Stimulated activated naive CD8-positive, alpha-beta T cell treated with anti-CD3 and anti-CD28 coated beads, Interleukin-15, Interleukin-2, amounts not matched to agents 100 U/mL and 50 U/mL, for 24 hours (primary cell): ENCODE results near the gene GIGYF2.
"Not testable (repeated sequence)": the region's sequence is repeated elsewhere in the genome, so short reads cannot be mapped to it uniquely, and the experiment has no call there.

ENCODE experiments used
- ATAC-seq: fragments of 150-1000 bp; cut with Tn5 transposase; one replicate; pipeline ENCODE4 v1.10.0; 2021
- DNase-seq: peaks from one replicate; pipeline ENCODE4 v3.0.0; 2021

Gene GIGYF2

DNA sequence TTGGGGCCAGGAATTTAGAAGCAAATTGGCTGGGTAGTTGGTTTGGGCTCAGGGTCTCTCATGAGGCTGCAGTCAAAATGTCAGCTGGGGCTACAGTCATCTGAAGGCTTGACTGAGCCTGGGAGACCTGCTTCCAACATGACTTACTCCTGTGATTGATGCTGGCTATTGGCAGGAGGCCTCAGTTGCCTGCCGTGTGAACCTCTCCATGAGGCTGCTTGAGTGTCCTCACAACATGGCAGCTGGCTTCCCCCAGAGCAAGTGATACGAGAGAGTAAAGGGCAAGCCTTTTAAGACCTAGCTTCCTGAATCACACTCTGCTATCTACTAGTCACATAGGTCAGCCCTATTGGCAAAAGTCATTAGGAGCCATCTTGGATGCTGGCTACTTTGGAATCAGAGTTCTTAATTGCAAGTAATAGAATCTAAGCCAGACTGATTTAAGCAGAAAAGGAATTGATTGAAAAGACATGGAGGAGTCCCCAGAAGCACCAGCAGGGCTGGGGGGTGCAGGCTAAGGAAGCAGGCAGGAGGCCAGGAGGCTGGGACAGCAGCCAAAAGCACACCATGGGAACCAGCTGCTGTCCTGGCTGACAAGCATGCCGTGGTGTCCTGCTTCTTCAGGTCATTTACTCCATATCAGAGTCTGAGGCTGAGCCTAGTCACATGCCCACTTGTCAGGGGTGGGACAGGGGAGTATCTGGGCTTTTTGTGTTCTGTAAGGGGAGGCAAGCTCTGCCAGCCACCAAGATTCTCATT is 7.8 kb upstream of the GIGYF2 start:
- DNase-seq, result no peak
- no peak for ATAC-seq

DNA sequence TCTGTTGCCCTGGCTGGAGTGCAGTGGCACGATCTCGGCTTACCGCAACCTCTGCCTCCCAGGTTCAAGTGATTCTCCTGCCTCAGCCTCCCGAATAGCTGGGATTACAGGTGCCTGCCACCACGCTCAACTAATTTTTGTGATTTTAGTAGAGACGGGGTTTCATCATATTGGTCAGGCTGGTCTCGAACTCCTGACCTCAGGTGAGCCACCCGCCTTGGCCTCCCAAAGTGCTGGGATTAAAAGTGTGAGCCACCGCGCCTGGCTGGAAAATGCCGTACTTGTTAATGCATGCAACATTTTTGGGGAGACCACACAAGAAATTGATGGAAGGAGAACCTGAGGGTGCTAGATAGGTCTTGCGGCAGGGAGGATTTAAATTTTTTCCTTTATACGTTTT is 6.0 kb upstream of the GIGYF2 start:
- ATAC-seq, result not testable (repeated sequence)

DNA sequence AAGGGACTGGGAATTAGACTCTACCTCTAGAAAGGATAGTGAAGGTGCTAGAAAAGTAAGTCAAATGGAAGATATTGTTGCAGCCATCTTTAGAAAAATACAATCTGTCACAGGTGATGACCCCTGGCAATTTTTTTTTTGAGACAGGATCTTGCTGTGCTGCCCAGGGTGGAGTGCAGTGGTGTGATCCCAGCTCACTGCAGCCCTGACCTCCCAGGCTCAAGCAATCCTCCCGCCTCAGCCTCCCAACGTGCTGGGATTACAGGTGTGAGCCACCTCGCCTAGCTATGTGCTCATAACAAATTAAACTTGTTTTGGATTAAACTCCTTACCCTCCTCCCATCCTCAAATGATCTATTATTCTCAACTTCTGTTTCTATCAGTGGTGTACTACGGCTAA is 3.8 kb upstream of the GIGYF2 start:
- no peak for DNase-seq

More for the DNA sequence above, 6.0 kb upstream of the GIGYF2 start:
- not testable (repeated sequence) for DNase-seq

DNA sequence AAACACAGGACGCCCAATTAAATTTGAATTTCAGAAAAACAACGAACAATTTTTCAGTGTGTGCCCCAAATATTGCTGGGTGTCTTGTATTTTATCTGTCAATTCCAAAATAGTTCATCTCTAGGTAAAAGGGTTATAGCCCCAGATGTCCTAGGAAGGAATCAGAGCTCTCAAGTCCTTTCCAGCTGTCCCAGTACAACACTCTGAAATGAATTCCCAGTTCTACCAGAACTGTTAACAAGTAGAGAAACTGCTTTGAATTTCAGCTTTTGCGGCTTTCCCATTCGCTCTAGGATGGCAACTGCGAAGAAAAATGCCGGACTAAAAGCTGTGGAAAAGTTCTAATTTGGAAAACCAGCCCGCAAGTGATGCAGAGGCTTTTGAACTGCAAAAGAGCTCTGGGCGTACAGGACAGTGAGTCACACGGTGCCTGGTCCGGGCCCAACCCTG is 497 bp upstream of the GIGYF2 start:
- ATAC-seq (no peak), DNase-seq (no peak)

More for the DNA sequence above, 3.8 kb upstream of the GIGYF2 start:
- ATAC-seq, result no peak

DNA sequence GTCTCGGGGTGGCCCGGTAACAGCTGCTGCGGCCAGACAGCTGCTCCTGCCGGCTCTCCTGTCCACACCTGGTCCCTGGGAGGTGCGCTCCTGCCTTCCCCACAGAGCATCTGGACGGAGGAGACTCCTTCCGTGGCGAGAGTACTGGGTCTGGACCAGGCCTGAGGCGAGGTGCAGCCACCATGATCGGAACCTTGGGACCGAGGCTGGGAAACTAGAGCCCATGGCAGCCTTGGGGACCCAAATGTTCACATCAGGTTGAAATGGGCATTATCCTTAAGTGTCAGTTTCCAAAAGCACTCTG is 628 bp downstream of the GIGYF2 start:
- DNase-seq (peak; percentile 34), ATAC-seq (no peak)

DNA sequence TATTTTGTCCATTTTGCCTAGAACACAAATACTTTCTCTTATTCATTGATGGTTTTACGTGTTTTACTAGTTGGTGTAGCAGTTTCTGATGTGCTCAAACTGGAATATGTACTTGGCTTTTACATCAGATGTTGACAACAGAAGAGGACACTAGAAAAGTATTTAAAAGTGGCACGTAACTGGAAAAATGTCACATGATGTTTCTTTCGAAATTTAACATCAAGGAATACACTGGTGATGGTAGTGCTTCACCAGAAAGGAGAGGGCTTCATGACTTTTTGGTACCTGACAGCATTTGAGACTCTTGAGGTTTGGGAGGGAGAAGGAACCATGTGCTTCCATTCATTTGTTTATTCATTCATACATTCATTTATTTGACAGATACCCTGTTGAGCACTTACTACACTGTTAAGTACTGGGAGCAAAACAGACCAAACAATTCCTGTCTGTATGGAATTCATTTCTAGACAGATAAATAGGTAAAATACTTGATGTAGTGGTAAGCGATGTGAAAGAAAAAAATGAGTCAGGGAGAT is 1.5 kb downstream of the GIGYF2 start:
- DNase-seq (no peak), ATAC-seq (no peak)

DNA sequence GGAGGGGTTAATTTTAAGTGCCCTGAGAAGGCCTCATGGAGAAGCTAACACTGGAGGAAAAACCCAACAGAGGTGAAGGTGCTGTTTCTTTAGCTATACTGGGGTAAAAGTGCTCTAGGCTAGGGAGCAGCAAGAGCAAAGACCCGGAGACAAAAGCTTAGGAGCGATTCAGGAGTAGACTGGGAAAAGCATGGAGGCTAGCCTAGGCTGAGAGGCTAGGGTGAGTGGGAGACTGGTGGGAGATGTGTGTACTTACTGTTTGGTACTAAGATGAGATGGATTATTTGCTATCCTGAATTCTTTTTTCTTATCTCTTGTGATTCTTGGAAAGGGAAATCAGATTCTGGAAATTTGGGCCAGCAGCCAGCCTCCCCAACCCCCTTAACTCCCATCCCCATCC is 2.0 kb downstream of the GIGYF2 start:
- ATAC-seq (no peak), DNase-seq (no peak)

DNA sequence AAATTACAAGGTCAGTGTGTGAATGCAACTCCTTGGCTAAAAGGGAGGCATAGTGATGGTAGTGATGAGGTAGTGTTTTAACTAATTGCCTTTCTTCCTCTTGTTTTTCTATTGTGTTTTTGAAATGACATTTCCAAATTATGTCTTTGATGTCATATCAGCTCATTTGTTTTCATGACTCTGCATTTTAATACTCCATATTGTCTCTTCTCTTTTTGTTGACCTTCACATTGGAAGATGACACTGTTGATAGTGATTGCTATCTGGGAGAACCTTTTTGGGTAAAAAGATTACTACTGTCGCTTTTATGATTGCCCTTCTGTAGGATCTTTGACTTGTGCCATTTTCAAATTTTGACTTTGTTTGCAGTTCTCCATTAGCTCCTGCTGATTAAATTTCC is 3.0 kb downstream of the GIGYF2 start:
- no peak for ATAC-seq
- DNase-seq, result no peak

DNA sequence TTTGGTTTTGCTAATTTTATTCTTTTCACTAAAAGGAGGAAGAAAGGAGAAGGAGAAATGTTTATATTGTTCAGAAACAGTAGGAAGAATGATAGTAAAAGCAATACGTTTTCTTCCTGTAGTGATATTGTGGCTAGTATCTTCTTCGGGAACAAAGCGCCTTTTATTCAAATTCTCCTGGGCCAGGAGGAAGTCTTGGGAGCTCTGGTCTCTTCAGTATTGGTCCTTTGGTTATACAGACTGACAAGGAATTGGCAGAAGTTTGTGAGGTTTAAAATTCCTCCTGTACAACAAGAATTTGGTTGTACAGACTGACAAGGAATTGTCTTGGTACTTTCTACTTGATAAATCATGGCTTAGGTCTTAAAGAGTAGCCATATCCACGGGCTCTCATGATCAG is 9.9 kb downstream of the GIGYF2 start:
- DNase-seq (no peak), ATAC-seq (no peak)

DNA sequence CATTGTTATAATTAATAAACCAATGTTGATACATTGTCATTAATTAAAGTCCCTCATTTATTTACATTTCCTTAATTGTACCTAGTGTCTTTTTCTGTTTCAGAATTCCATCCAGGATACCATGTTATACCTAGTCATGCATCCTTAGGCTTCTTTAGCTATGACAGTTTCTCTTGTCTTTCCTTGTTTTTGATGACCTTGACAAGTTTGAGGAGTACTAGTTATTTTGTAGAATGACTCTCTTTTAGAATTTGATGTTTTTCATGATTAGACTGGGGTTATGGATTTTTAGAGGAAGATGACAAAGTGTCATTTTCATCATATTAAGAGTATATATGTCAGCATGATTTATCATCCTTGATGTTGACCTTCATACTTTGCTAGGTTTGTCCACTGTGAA is 16.4 kb downstream of the GIGYF2 start:
- DNase-seq (no peak), ATAC-seq (no peak)

DNA sequence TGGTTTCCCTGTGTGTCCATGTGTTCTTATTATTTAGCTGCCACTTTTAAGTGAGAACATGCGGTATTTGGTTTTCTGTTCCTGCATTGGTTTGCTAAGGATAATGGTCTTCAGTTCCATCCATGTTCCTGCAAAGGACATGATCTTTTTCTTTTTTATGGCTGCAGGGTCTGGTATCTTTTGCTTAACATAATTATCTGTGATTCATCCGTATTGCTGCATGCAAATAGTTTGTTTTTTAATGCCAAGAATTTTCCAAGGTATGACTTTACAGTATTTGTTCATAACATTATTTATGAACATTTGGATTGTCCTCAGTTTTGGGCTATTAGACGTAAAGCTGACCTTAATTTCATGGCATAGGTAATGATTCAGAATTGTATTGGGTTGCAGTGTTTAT is 17.8 kb downstream of the GIGYF2 start:
- no peak for ATAC-seq
- DNase-seq, result no peak

DNA sequence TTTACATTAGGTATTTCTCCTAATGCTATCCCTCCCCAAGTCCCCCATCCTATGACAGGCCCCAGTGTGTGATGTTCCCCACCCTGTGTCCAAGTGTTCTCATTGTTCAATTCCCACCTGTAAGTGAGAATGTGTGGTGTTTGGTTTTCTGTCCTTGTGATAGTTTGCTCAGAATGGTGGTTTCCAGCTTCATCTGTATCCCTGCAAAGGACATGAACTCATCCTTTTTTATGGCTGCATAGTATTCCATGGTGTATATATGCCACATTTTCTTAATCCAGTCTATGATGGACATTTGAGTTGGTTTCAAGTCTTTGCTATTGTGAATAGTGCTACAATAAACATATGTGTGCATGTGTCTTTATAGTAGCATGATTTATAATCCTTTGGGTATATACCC is 22.9 kb downstream of the GIGYF2 start:
- DNase-seq, ATAC-seq: not testable (repeated sequence)

DNA sequence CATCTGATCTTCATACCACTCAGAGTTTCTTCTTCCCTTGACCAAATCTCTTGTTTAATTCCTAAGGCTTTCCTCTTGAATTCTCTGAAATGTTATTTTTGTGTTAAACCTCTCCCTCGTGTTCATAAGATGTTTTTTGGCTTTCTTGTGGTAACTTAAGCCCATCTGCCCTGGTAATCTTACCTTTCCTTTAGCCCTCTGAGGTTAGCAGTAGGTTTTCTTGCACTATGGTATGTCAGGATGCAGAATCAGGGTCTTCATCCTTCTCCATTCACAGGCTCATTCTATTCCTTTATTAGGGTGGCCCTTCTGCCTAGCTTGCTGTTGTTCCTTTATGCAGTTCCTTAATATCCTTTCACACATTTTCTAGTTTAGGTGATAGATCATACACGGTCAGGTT is 24.1 kb downstream of the GIGYF2 start:
- DNase-seq (no peak), ATAC-seq (no peak)

DNA sequence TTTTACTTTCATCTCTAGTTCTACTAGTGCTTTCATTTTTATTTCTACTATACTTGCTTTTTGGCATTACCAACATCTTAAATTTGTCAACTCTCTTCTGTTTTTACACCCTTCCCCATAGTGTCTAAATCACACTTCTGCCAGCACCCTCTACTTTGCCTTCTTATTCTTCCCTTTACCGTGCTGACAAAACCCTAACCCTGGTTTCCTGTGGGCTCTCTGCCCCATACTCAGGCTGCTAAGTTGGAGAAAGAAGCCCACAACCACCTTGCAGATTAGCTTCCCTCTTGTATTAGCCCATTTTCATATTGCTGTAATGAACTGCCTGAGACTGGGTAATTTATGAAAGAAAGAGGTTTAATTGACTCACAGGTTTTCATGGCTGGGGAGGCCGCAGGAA is 24.8 kb downstream of the GIGYF2 start:
- no peak for DNase-seq
- ATAC-seq, result no peak

DNA sequence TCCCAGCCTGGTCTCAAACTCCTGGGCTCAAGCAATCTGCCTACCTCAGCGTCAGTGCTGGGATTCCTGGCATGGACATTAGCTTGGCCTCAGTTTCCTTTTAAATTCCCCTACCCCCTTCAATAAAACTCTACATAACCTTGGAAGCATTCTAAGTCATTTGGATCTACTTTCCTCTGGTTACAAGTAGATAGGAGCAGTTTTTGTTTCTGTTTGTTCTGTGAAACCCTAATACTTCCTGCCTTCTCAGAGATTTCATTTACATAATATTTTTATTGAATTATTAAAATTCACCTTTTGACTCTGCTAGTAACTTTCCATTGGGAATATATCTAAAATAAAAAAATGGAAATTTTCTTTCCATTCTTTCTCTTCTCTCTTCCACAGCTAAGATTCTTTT is 25.9 kb downstream of the GIGYF2 start:
- DNase-seq, result no peak
- ATAC-seq, result no peak

DNA sequence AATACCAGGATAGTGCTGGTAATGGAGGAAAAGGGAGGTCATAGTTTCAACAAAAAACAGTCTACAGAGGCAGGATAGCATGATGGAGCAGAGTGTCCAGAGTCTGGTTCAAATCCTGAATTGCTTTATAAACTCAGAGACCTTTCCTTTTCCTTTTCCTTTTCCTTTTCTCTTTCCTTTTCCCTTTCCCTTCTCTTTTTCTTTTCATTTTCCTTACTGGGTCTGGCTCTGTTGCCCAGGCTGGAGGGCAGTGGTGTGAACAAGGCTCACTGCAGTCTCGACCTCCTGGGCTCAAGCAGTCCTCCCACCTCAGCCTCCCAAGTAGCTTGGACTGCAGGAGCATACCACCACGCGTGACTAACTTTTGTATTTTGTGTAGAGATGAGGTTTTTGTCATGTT is 31.7 kb downstream of the GIGYF2 start:
- DNase-seq (no peak), ATAC-seq (no peak)

DNA sequence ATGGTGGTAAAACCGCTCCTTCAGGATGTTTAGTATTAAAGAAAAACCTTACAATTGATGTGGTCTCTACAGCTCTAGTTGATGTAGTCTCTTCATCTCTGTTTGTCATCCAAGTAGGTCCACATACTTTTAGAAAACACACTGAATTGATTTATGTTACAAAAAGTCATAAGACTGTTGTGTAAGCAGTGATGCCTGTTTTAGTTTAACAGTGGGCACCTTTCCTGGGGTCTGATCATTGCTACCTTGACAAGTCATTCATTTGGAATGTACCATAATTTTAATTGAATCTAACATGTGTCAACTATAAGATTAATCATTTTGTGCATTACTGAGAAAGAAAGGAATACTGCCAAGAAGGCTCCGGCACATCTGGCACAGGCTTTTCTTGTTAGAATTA is 34.3 kb downstream of the GIGYF2 start:
- no peak for ATAC-seq

DNA sequence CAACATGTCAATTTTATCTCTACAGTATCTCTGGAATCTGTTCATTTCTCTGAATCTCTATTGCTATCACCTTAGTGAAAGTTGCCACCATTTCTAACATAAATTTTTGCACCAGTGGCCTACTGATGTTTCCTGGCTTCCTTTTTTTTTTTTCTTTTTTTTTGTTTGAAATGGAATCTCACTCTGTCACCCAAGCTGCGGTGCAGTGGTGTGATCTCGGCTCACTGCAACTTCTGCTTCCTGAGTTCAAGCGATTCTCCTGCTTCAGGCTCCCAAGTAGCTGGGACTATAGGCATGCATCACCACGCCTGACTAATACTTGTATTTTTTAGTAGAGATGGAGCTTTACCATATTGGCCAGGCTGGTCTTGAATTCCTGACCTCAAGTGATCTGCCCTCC is 44.2 kb downstream of the GIGYF2 start:
- ATAC-seq, result no peak

More for the DNA sequence above, 34.3 kb downstream of the GIGYF2 start:
- DNase-seq, result no peak

DNA sequence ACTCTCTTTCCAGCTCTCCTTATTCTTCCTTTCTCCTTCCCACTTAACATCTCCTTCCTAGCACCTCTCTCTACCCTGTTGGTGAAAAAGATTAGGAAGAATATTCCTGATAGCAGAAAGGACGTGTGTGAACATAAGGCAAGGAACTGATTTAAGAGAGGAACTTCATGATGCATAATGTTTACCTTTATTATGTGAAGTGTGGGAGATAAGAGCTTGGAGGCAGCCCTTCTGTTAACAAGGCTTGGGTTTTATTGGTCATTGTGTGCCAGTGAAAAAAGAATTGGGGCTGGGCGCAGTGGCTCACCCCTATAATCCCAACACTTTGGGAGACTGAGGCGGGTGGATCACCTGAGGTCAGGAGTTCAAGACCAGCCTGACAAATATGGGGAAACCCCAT is 44.8 kb downstream of the GIGYF2 start:
- DNase-seq, result no peak

More for the DNA sequence above, 44.2 kb downstream of the GIGYF2 start:
- DNase-seq, result no peak

DNA sequence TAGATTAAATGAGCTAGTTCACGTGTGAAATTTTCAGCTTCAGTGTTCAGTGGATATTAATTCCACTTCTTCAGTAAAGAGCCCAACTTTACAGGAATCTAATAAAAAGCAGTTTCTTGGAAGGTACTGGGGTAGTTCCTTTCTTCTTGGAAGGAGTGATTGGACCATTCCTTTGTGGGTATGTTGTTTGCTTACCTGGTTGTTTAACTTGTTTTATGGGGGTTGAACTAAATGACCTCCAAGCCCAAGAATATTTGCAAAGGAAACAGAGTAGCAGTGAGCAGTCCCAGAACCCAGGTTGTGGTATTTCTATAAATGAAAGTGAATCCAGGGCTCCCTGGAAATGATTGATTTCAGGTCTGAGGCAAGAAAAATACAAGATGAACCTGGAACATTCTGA is 47.8 kb downstream of the GIGYF2 start:
- DNase-seq, result no peak
- no peak for ATAC-seq

More for the DNA sequence above, 44.8 kb downstream of the GIGYF2 start:
- ATAC-seq, result no peak

DNA sequence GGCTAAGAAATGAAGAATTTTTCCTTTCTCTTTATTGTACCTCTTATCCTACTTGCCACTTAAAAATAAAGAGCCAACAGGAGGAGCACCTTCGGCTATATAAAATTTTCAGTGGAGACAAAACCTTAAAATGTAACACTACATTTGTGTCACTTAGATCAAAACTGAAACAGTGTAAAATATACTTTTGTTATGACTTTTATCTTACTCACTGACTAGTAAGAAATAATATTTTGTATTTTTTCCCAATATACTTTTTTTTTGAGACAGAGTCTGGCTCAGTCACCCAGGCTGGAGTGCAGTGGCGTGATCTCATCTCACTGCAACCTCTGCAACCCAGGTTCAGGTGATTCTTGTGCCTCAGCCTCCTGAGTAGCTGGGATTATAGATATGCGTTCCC is 50.9 kb downstream of the GIGYF2 start:
- ATAC-seq, result no peak
- DNase-seq, result no peak

DNA sequence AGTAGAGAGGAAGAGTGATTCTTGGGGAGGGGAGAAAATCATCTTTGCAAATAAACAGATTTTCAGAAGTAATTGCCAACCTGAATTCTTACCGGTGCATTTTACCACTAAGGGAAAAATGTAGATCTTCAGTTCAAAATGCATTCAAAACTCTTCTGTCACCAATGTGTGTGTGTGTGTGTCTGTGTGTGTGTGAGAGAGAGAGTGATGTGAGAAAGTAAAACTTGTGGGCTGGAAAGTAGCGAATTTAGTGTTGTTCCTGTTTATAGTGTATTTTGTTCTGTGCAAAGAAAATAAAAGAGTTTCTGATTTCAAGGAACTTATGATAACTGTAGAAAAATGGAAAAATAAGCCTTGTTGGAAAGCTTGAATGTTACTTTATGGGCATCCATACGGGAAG is 52.2 kb downstream of the GIGYF2 start:
- no peak for DNase-seq
- no peak for ATAC-seq

DNA sequence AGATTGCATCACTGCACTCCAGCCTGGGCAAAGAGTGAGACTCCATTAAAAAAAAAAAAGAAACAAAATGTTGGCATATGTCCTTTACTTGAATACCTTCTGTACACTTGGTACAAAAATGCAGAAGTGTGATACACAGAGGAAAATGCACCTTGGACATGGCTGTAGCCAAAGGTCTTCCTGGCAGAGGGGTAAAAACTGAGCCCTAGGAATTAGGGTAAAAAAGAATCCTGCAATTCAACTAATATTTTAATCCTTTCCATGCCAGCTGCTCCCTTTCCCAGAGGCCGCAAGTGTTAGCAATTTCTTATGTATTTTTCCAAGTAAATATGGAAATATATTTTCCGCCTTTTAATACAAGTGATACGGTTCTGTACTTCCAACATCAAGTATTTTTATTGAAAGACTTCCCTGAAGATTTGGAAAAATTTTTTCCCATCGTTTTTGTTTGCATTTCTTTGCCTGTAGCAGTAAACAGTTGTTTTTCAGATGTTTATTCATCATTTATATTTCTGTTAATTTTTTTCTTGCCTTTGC is 53.1 kb downstream of the GIGYF2 start:
- no peak for ATAC-seq

DNA sequence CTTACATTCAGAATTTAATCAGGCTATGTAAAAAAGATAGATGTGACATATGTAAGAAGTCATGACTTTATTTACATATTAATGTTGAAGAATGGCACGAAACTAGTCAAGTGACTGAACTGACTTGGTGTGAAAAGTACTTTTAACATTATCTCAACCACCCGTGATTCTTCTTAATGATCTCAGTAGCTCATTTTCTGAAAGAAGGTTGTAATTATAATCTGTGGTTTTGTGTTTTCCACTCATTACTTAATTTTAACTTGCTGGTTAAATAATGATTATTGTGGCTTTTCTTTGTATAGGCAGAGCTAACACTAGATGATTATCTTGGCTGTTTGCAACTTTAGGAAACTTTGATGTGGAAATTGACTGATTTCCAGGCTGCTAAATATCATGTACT is 60.8 kb downstream of the GIGYF2 start:
- DNase-seq, result no peak
- no peak for ATAC-seq

More for the DNA sequence above, 53.1 kb downstream of the GIGYF2 start:
- no peak for DNase-seq
